B cell (primary cell): ENCODE results near the gene CCDC91. TPM values are rescaled to one million over a fixed set of nuclear protein-coding genes. Genes with fewer than 3 reads are reported as not detected.
"Not testable (repeated sequence)": the region's sequence is repeated elsewhere in the genome, so short reads cannot be mapped to it uniquely, and the experiment has no call there.

Experiments
- ATAC-seq: fragments of 200-7000 bp; cut with Tn5 transposase; one replicate; pipeline ENCODE4 v1.10.0; 2021; ENCODE audit warnings: low read depth, mild to moderate bottlenecking, moderate number of reproducible peaks, moderate library complexity
- CTCF ChIA-PET: fragments of 350-600 bp; sonication (Branson Sonifier 250); formaldehyde crosslinking; loops from one replicate; lab custom pipeline; 2021; ENCODE audit warnings: antibody characterized with exemption, inconsistent platforms; lab: Charles Lee
- POLR2A ChIA-PET: fragments of 350-600 bp; sonication (Branson Sonifier 250); formaldehyde crosslinking; loops from one replicate; lab custom pipeline; 2021; ENCODE audit warnings: antibody characterized with exemption; lab: Charles Lee
- DNase-seq: peaks from one replicate; pipeline ENCODE4 v3.0.0; 2013
- H2AFZ ChIP-seq: 2 replicates; pipeline ENCODE4 v1.6.1; 2012; ENCODE audit warnings: mild to moderate bottlenecking, low read depth, low read length; ENCODE audit not compliant: insufficient read depth, poor library complexity, severe bottlenecking
- H3K27ac ChIP-seq, 2 donors: 1 replicate in 1 of 2; 2 replicates in 1 of 2; pipeline ENCODE4 v1.5.1; 2012 to 2013; ENCODE audit warnings: low read length in 2 of 2, mild to moderate bottlenecking in 2 of 2, moderate library complexity in 1 of 2
- H3K27me3 ChIP-seq, 4 experiments: fragments of 200-600 bp in 1 of 4; sonication (generic) in 1 of 4; replicated peaks in 1 of 4; 1 replicate in 2 of 4; 2 replicates in 2 of 4; pipeline versions ENCODE4 v1.6.1 to v1.7.0; 2013 to 2016; ENCODE audit warnings: low read length in 3 of 4, mild to moderate bottlenecking in 2 of 4, mixed read lengths in 1 of 4, moderate library complexity in 1 of 4; ENCODE audit not compliant: insufficient read depth in 4 of 4, control insufficient read depth in 3 of 4; ENCODE audit errors: control extremely low read depth in 1 of 4
- H3K36me3 ChIP-seq, 2 experiments: replicated peaks in 1 of 2; 1 replicate in 1 of 2; 2 replicates in 1 of 2; pipeline versions ENCODE4 v1.6.1 to v1.7.1; 2013; ENCODE audit warnings: low read length in 1 of 2; ENCODE audit not compliant: insufficient read depth in 2 of 2, control insufficient read depth in 1 of 2; ENCODE audit errors: control extremely low read depth in 1 of 2, extremely low read depth in 1 of 2
- H3K4me1 ChIP-seq, 2 donors: fragments of 200-600 bp in 1 of 2; sonication (generic) in 1 of 2; 1 replicate in 1 of 2; 2 replicates in 1 of 2; pipeline versions ENCODE4 v1.5.1 to v1.6.1; 2013 to 2017; ENCODE audit warnings: low read length in 2 of 2; ENCODE audit not compliant: control insufficient read depth in 2 of 2, insufficient read depth in 2 of 2
- H3K4me2 ChIP-seq: replicated peaks from 2 replicates; pipeline ENCODE3; 2012; ENCODE audit warnings: mild to moderate bottlenecking, low read depth, low read length; ENCODE audit not compliant: poor library complexity, severe bottlenecking
- H3K4me3 ChIP-seq, 5 experiments: fragments of 200-600 bp in 1 of 5; sonication (generic) in 1 of 5; 1 replicate in 3 of 5; 2 replicates in 2 of 5; pipeline versions ENCODE4 v1.5.1 to v1.7.0; 2011 to 2016; ENCODE audit warnings: low read length in 4 of 5, mild to moderate bottlenecking in 4 of 5, low read depth in 2 of 5, control low read depth in 1 of 5, moderate library complexity in 1 of 5; ENCODE audit not compliant: insufficient read depth in 1 of 5; ENCODE audit errors: control extremely low read depth in 1 of 5, extremely low read depth in 1 of 5
- H3K79me2 ChIP-seq: fragments of 200-600 bp; sonication (generic); one replicate; pipeline ENCODE4 v1.6.0; 2016; ENCODE audit warnings: low read length; ENCODE audit not compliant: control insufficient read depth, insufficient read depth
- H3K9ac ChIP-seq: fragments of 200-600 bp; sonication (generic); 2 replicates; pipeline ENCODE4 v1.6.1; 2017; ENCODE audit warnings: mild to moderate bottlenecking, low read length, moderate library complexity
- H3K9me3 ChIP-seq, 3 donors: one replicate each; pipeline versions ENCODE4 v1.6.1 to v1.7.1; 2013; ENCODE audit warnings: low read length in 2 of 3; ENCODE audit not compliant: control insufficient read depth in 2 of 3, insufficient read depth in 1 of 3; ENCODE audit errors: control extremely low read depth in 1 of 3
- H4K20me1 ChIP-seq: 2 replicates; pipeline ENCODE4 v1.6.0; 2012; ENCODE audit warnings: mild to moderate bottlenecking, low read length; ENCODE audit not compliant: insufficient read depth, control insufficient read depth, poor library complexity, severe bottlenecking
- H3K27ac Mint-ChIP-seq: one replicate; pipeline ENCODE4 v1.8.0; 2021; ENCODE audit warnings: mixed read lengths
- H3K27me3 Mint-ChIP-seq: one replicate; pipeline ENCODE4 v1.8.0; 2021; ENCODE audit warnings: mixed read lengths
- H3K4me1 Mint-ChIP-seq: one replicate; pipeline ENCODE4 v1.8.0; 2021; ENCODE audit warnings: mixed read lengths
- H3K4me3 Mint-ChIP-seq: one replicate; pipeline ENCODE4 v1.8.0; 2021; ENCODE audit warnings: mixed read lengths
- H3K9me3 Mint-ChIP-seq: one replicate; pipeline ENCODE4 v1.8.0; 2022; ENCODE audit warnings: mixed read lengths; ENCODE audit not compliant: insufficient read depth
- EZH2 ChIP-seq: IDR thresholded peaks from 2 replicates; pipeline ENCODE4 v1.6.1; 2012; ENCODE audit warnings: borderline replicate concordance, low read depth, mild to moderate bottlenecking, moderate library complexity, low read length; ENCODE audit not compliant: insufficient read depth, poor library complexity, severe bottlenecking
- WGBS: methylation state at CpG from one replicate; pipeline ENCODE4 v1.1.5; 2013; ENCODE audit warnings: missing lambda C conversion rate; ENCODE audit not compliant: insufficient coverage; 5-methylcytosine and 5-hydroxymethylcytosine counted together
- intact Hi-C: fragments of 100-400 bp; cut with micrococcal nuclease; formaldehyde crosslinking; loops from one replicate; pipeline ENCODE4 v1.10.0; 2022
- polyA plus RNA-seq: library from polyadenylated mRNA; depleted of rRNA; stranded (reverse); fragments of >200 nt; gene quantifications from 2 replicates; pipeline ENCODE4 v1.2.3, GENCODE V29; 2012
- total RNA-seq, 2 donors: library from RNA; stranded (reverse); fragments of 120-200 nt in 1 of 2; gene quantifications; 1 replicate in 1 of 2; 2 replicates in 1 of 2; pipeline versions ENCODE4 v1.2.3 to v1.2.4, GENCODE V29; 2013 to 2022

Gene CCDC91
- total and polyA plus RNA-seq, 2 donors (not counting 1 experiment from before 2014, with no cell fraction given), result 10.9 to 64.8 TPM

GRCh38 chr12:28378736-28379135 lies 188.5 kb downstream of the CCDC91 start:
- H4K20me1 ChIP-seq, result no peaks in the 10 kb centered on the region
- H3K79me2 ChIP-seq, result no peaks in the 10 kb centered on the region
- DNase-seq (no peak), ATAC-seq (no peak)
- no peak overlapping the region for H3K4me3 Mint-ChIP-seq
- H3K9ac ChIP-seq, result no peak overlapping the region
- H3K27me3 ChIP-seq, result no peaks in the 10 kb centered on the region
- H3K4me2 ChIP-seq, result no peak overlapping the region
- no peak overlapping the region for H3K27ac ChIP-seq
- H3K27ac Mint-ChIP-seq, result no peak overlapping the region
- no peak for TF ChIP-seq EZH2
- ChIA-PET CTCF (no interaction called here), POLR2A (no interaction called here)
- H3K27me3 Mint-ChIP-seq, result no peaks in the 10 kb centered on the region
- H3K4me3 ChIP-seq, result no peak overlapping the region
- intact Hi-C loops, result no loop called here
- H2AFZ ChIP-seq, result no peak overlapping the region
- peaks cover 0 to 1% (median 0%) of the 10 kb centered on the region in 3 donors for H3K9me3 ChIP-seq
- H3K9me3 Mint-ChIP-seq, result no peaks in the 10 kb centered on the region
- no peaks in the 10 kb centered on the region for H3K36me3 ChIP-seq
- H3K4me1 ChIP-seq, result no peaks in the 10 kb centered on the region
- H3K4me1 Mint-ChIP-seq, result no peaks in the 10 kb centered on the region

- H3K9me3 Mint-ChIP-seq, H3K9ac ChIP-seq, H3K36me3 ChIP-seq, H3K4me1 Mint-ChIP-seq, H2AFZ ChIP-seq, intact Hi-C loops, H3K27me3 ChIP-seq, DNase-seq, H3K27ac ChIP-seq, H4K20me1 ChIP-seq, H3K27me3 Mint-ChIP-seq, H3K4me3 Mint-ChIP-seq, H3K4me2 ChIP-seq, H3K79me2 ChIP-seq, CTCF ChIA-PET, POLR2A ChIA-PET, H3K4me3 ChIP-seq, H3K9me3 ChIP-seq, ATAC-seq, H3K4me1 ChIP-seq, H3K27ac Mint-ChIP-seq: not testable (repeated sequence)
- no CpG with 5 or more reads among the region's 3 CpGs for WGBS
Observed at GRCh38 chr12:28379779-28380178, 189.5 kb downstream of the CCDC91 start.
